CD14-positive monocyte (primary cell): Measurements from ENCODE around the gene CD180. TPM values are rescaled to one million over a fixed set of nuclear protein-coding genes. Genes with fewer than 3 reads are reported as not detected.

ENCODE experiments used
- DNase-seq, 3 donors: peaks; one replicate each; pipeline ENCODE4 v3.0.0-alpha.2; 2011 to 2022
- H2AFZ ChIP-seq: 2 replicates; pipeline ENCODE4 v1.6.0; 2012; ENCODE audit warnings: mild to moderate bottlenecking, low read depth, low read length, inconsistent platforms; ENCODE audit not compliant: insufficient read depth, poor library complexity, severe bottlenecking
- H3K27ac ChIP-seq, 2 donors: 1 replicate in 1 of 2; 2 replicates in 1 of 2; pipeline ENCODE4 v1.5.1; 2012 to 2013; ENCODE audit warnings: low read length in 2 of 2, control low read depth in 1 of 2, inconsistent platforms in 1 of 2, low read depth in 1 of 2, mild to moderate bottlenecking in 1 of 2
- H3K27me3 ChIP-seq, 2 donors: one replicate each; pipeline versions ENCODE4 v1.6.0 to v1.6.1; 2011 to 2013; ENCODE audit warnings: low read length in 2 of 2; ENCODE audit not compliant: control insufficient read depth in 2 of 2, insufficient read depth in 2 of 2
- H3K36me3 ChIP-seq, 2 donors: replicated peaks in 1 of 2; 1 replicate in 1 of 2; 2 replicates in 1 of 2; pipeline versions ENCODE4 v1.5.1 to v1.6.1; 2012 to 2013; ENCODE audit warnings: low read length in 2 of 2, control low read depth in 1 of 2, inconsistent platforms in 1 of 2, mild to moderate bottlenecking in 1 of 2; ENCODE audit not compliant: insufficient read depth in 2 of 2, control insufficient read depth in 1 of 2
- H3K4me1 ChIP-seq, 2 donors: 1 replicate in 1 of 2; 2 replicates in 1 of 2; pipeline versions ENCODE4 v1.5.1 to v1.6.1; 2012 to 2013; ENCODE audit warnings: low read length in 2 of 2, control low read depth in 1 of 2, inconsistent platforms in 1 of 2, mild to moderate bottlenecking in 1 of 2, moderate library complexity in 1 of 2; ENCODE audit not compliant: insufficient read depth in 2 of 2, control insufficient read depth in 1 of 2
- H3K4me2 ChIP-seq: replicated peaks from 2 replicates; pipeline ENCODE3; 2012; ENCODE audit warnings: low read length, moderate library complexity, mild to moderate bottlenecking; ENCODE audit not compliant: poor library complexity, severe bottlenecking; ENCODE audit errors: extremely low read depth
- H3K4me3 ChIP-seq, 3 experiments: fragments of 200-600 bp in 1 of 3; sonication (generic) in 1 of 3; replicated peaks in 1 of 3; 1 replicate in 2 of 3; 2 replicates in 1 of 3; pipeline ENCODE4 v1.5.1; 2011 to 2013; ENCODE audit warnings: low read length in 3 of 3, mild to moderate bottlenecking in 3 of 3, control low read depth in 2 of 3, low read depth in 2 of 3, inconsistent platforms in 1 of 3, moderate library complexity in 1 of 3
- H3K79me2 ChIP-seq: 2 replicates; pipeline ENCODE4 v1.6.0; 2012; ENCODE audit warnings: mild to moderate bottlenecking, control low read depth, inconsistent platforms, low read length, moderate library complexity; ENCODE audit not compliant: insufficient read depth
- H3K9ac ChIP-seq: 2 replicates; pipeline ENCODE4 v1.6.0; 2017; ENCODE audit warnings: low read length, mild to moderate bottlenecking; ENCODE audit not compliant: insufficient read depth, poor library complexity, severe bottlenecking
- H3K9me3 ChIP-seq, 2 donors: replicated peaks in 1 of 2; 1 replicate in 1 of 2; 2 replicates in 1 of 2; pipeline versions ENCODE4 v1.5.1 to v1.6.1; 2012 to 2013; ENCODE audit warnings: low read length in 2 of 2, control low read depth in 1 of 2; ENCODE audit not compliant: control insufficient read depth in 1 of 2, insufficient read depth in 1 of 2
- H4K20me1 ChIP-seq: 2 replicates; pipeline ENCODE4 v1.6.0; 2012; ENCODE audit warnings: mild to moderate bottlenecking, low read length, control low read depth, moderate library complexity; ENCODE audit not compliant: insufficient read depth
- H3K27ac Mint-ChIP-seq, 7 donors: one replicate each; pipeline ENCODE4 v1.8.0; 2020; ENCODE audit warnings: mild to moderate bottlenecking in 7 of 7, mixed read lengths in 7 of 7, moderate library complexity in 6 of 7, inconsistent platforms in 2 of 7
- H3K27me3 Mint-ChIP-seq, 3 donors: one replicate each; pipeline ENCODE4 v1.8.0; 2021 to 2022; ENCODE audit warnings: low read depth in 3 of 3, mild to moderate bottlenecking in 3 of 3, mixed read lengths in 3 of 3, moderate library complexity in 3 of 3, inconsistent platforms in 1 of 3
- H3K36me3 Mint-ChIP-seq, 2 donors: one replicate each; pipeline ENCODE4 v1.8.0; 2020; ENCODE audit warnings: mixed read lengths in 2 of 2, inconsistent platforms in 1 of 2, mild to moderate bottlenecking in 1 of 2
- H3K4me1 Mint-ChIP-seq: one replicate; pipeline ENCODE4 v1.8.0; 2020; ENCODE audit warnings: mild to moderate bottlenecking, mixed read lengths
- H3K4me3 Mint-ChIP-seq, 2 donors: one replicate each; pipeline ENCODE4 v1.8.0; 2020; ENCODE audit warnings: mild to moderate bottlenecking in 2 of 2, mixed read lengths in 2 of 2, moderate library complexity in 1 of 2
- H3K9me3 Mint-ChIP-seq, 7 donors: one replicate each; pipeline ENCODE4 v1.8.0; 2020 to 2022; ENCODE audit warnings: mixed read lengths in 7 of 7, mild to moderate bottlenecking in 6 of 7, moderate library complexity in 6 of 7, inconsistent platforms in 2 of 7
- WGBS: methylation state at CpG from one replicate; pipeline ENCODE4 v1.1.5; 2013; ENCODE audit warnings: missing lambda C conversion rate; ENCODE audit not compliant: insufficient coverage; 5-methylcytosine and 5-hydroxymethylcytosine counted together
- intact Hi-C, 2 donors: fragments of 100-400 bp; cut with micrococcal nuclease; formaldehyde crosslinking; loops; one replicate each; pipeline versions ENCODE4 v1.15.0 to v1.15.1; 2023
- polyA plus RNA-seq, 3 donors: library from polyadenylated mRNA; depleted of rRNA in 1 of 3; unstranded in 2 of 3; stranded (reverse) in 1 of 3; fragments of 300-500 nt in 2 of 3; fragments of >200 nt in 1 of 3; fragmentation: Illumina TruSeq in 2 of 3; gene quantifications; 1 replicate in 2 of 3; 2 replicates in 1 of 3; pipeline ENCODE4 v1.2.3, GENCODE V29; 2012 to 2021
- TF ChIP-seq, protein P1 (sequence below): fragments of 200-600 bp; IDR thresholded peaks from one replicate; pipeline ENCODE4 v1.8.0; 2022; ENCODE audit warnings: antibody characterized with exemption, mild to moderate bottlenecking

CD180 gene
- polyA plus RNA-seq, 3 donors: 6.1 to 22.0 (median 11.7) TPM

DNA sequence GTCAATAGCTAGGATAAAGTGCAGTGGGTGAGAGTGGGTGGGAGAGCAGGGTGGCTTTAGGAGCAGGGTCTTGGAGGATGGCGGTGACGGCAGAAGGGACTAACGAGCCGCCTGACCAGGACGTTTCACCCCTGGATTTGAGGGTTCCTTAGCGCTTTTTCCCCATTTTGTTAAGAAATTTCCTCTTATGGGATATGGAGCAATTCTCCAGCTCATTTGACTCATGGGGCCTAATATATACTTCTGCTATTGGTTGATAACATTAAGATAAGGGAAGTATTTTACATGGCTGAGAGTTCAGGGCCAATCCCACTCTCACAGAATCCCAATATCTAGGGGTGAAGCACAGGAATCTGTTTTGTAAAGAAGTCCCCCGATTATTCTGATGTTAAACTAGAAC is 17.6 kb downstream of the CD180 start:
- H3K36me3 Mint-ChIP-seq: peaks cover 41 to 79% of the 10 kb centered on the region in 2 donors
- peak overlapping the region in 1 of 3 experiments; percentile 5 for H3K4me3 ChIP-seq
- no peak overlapping the region for H3K4me3 Mint-ChIP-seq
- no peak overlapping the region for H2AFZ ChIP-seq
- peaks cover 32% of the 10 kb centered on the region for H3K79me2 ChIP-seq
- H3K4me2 ChIP-seq: no peak overlapping the region
- H3K9ac ChIP-seq: no peak overlapping the region
- H3K27ac Mint-ChIP-seq: peak overlapping the region; percentile 21 to 87 (median 78)
- H3K36me3 ChIP-seq: peaks cover 18 to 30% of the 10 kb centered on the region in 2 donors
- DNase-seq: peak in 1 of 3 donors; percentile 24
- peaks cover 21 to 52% (median 39%) of the 10 kb centered on the region in 7 donors for H3K9me3 Mint-ChIP-seq
- no peaks in the 10 kb centered on the region for H4K20me1 ChIP-seq
- peaks cover 43% of the 10 kb centered on the region for H3K4me1 Mint-ChIP-seq
- peaks cover 36 to 39% of the 10 kb centered on the region in 2 donors for H3K4me1 ChIP-seq
- no CpG with 5 or more reads among the region's 7 CpGs for WGBS
- H3K27me3 ChIP-seq: no peaks in the 10 kb centered on the region
- peaks cover 0 to 8% (median 1%) of the 10 kb centered on the region in 3 donors for H3K27me3 Mint-ChIP-seq
- H3K9me3 ChIP-seq: peaks cover 36 to 41% of the 10 kb centered on the region in 2 donors
- intact Hi-C loops: loop anchor here in 1 of 2 donors (2.0 kb wide), 1 partner anchor 14 kb away; no protein-coding TSS in a partner anchor
- TF ChIP-seq, protein P1, sequence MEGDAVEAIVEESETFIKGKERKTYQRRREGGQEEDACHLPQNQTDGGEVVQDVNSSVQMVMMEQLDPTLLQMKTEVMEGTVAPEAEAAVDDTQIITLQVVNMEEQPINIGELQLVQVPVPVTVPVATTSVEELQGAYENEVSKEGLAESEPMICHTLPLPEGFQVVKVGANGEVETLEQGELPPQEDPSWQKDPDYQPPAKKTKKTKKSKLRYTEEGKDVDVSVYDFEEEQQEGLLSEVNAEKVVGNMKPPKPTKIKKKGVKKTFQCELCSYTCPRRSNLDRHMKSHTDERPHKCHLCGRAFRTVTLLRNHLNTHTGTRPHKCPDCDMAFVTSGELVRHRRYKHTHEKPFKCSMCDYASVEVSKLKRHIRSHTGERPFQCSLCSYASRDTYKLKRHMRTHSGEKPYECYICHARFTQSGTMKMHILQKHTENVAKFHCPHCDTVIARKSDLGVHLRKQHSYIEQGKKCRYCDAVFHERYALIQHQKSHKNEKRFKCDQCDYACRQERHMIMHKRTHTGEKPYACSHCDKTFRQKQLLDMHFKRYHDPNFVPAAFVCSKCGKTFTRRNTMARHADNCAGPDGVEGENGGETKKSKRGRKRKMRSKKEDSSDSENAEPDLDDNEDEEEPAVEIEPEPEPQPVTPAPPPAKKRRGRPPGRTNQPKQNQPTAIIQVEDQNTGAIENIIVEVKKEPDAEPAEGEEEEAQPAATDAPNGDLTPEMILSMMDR: no peak
- peak overlapping the region in 1 of 2 donors; percentile 44 for H3K27ac ChIP-seq

DNA sequence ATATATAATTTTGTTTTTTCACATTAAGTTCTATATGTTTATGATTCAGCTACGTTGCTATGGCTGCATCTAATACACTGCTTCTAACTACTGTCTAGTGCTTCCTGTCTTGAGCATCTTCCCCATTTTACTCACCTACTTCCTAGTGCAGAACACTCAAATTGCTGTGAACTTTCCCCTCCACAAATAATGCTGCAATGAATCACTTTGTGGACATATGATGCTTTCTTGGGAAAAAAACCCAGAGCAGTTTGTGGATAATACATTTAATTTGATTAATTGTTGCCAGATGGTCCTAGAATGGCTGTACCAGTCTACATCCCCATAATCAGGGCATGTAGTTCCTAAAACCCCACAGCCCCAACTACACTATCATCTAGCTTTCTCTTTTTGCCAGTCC is 18.5 kb downstream of the CD180 start:
- H3K9ac ChIP-seq: no peak overlapping the region
- peaks cover 32 to 70% of the 10 kb centered on the region in 2 donors for H3K36me3 Mint-ChIP-seq
- peaks cover 31 to 33% of the 10 kb centered on the region in 2 donors for H3K4me1 ChIP-seq
- H3K27me3 ChIP-seq: no peaks in the 10 kb centered on the region
- peaks cover 23% of the 10 kb centered on the region for H3K79me2 ChIP-seq
- H3K4me1 Mint-ChIP-seq: peaks cover 37% of the 10 kb centered on the region
- H3K36me3 ChIP-seq: peaks cover 9 to 21% of the 10 kb centered on the region in 2 donors
- TF ChIP-seq, protein P1: no peak
- peak overlapping the region in 1 of 2 donors; percentile 44 for H3K27ac ChIP-seq
- H3K4me2 ChIP-seq: no peak overlapping the region
- H3K9me3 ChIP-seq: peaks cover 36 to 43% of the 10 kb centered on the region in 2 donors
- peaks cover 0 to 8% (median 1%) of the 10 kb centered on the region in 3 donors for H3K27me3 Mint-ChIP-seq
- no CpG with 5 or more reads among the region's 1 CpG for WGBS
- peaks cover 21 to 52% (median 40%) of the 10 kb centered on the region in 7 donors for H3K9me3 Mint-ChIP-seq
- H4K20me1 ChIP-seq: no peaks in the 10 kb centered on the region
- H3K27ac Mint-ChIP-seq: peak overlapping the region; percentile 71 to 87 (median 79)
- H2AFZ ChIP-seq: no peak overlapping the region
- peak; percentile 79 to 90 (median 88) for DNase-seq
- H3K4me3 Mint-ChIP-seq: no peak overlapping the region
- intact Hi-C loops: loop anchor here in 1 of 2 donors (2.0 kb wide), 1 partner anchor 15 kb away; no protein-coding TSS in a partner anchor
- H3K4me3 ChIP-seq: peak overlapping the region in 1 of 3 experiments; percentile 5
